OCI-LY3 (cell line): ENCODE results near the gene PDE4C.

ENCODE experiments used
- CTCF ChIP-seq: fragments of 200-600, 300-600 bp; sonication (generic); IDR thresholded peaks from 2 replicates; pipeline ENCODE4 v1.5.1; 2014; ENCODE audit warnings: antibody characterized with exemption, low read length, low read depth
- EZH2phosphoT487 ChIP-seq: fragments of 200-600 bp; shearing (Covaris generic); IDR thresholded peaks from 2 replicates; pipeline ENCODE4 v1.6.1; 2018; ENCODE audit warnings: antibody characterized with exemption, mixed run types, low read depth

- TF ChIP-seq CTCF (no peak), EZH2phosphoT487 (no peak)
These were observed 35.9 kb upstream of the PDE4C start for GRCh38 chr19:18262144-18262543.
